IMR-90 (cell line): ENCODE results near the gene RHOT1. TPM values are rescaled to one million over a fixed set of nuclear protein-coding genes. Genes with fewer than 3 reads are reported as not detected.

ENCODE experiments used
- ATAC-seq: fragments of 200-7000 bp; cut with Tn5 transposase; 2 replicates; pipeline ENCODE4 v1.9.1; 2020; ENCODE audit warnings: low read depth, mild to moderate bottlenecking, moderate library complexity
- BruUV-seq: library from RNA; stranded (reverse); fragments of 400-500 nt; replicated peaks from 2 replicates; lab custom pipeline; 2021; lab: Mats Ljungman, UMichigan
- CTCF ChIA-PET: fragments of 300-600 bp; formaldehyde crosslinking; extraction: SDS; loops from one replicate; lab custom pipeline; 2021; ENCODE audit warnings: antibody characterized with exemption; lab: Yijun Ruan, JAX
- POLR2A ChIA-PET: fragments of 300-600 bp; sonication (Branson Sonifier 250); formaldehyde crosslinking; loops from one replicate; lab custom pipeline; 2022; ENCODE audit warnings: antibody characterized with exemption; ENCODE audit not compliant: unreplicated experiment; lab: Charles Lee
- DNase-seq: peaks from one replicate; pipeline ENCODE4 v3.0.0; 2013
- H2AFZ ChIP-seq: replicated peaks from 2 replicates; pipeline ENCODE3; 2013; ENCODE audit warnings: low read length, mild to moderate bottlenecking; ENCODE audit not compliant: poor library complexity
- H2AK5ac ChIP-seq: 2 replicates; pipeline ENCODE4 v1.6.1; 2013; ENCODE audit warnings: low read depth, low read length, inconsistent platforms
- H2AK9ac ChIP-seq: replicated peaks from 2 replicates; pipeline ENCODE3; 2013; ENCODE audit warnings: mild to moderate bottlenecking, low read depth, low read length, moderate library complexity; ENCODE audit not compliant: poor library complexity
- H2BK120ac ChIP-seq: 2 replicates; pipeline ENCODE4 v1.6.1; 2013; ENCODE audit warnings: low read depth, low read length, inconsistent platforms
- H2BK15ac ChIP-seq: 3 replicates; pipeline ENCODE4 v1.6.1; 2013; ENCODE audit warnings: low read depth, low read length, inconsistent platforms
- H2BK20ac ChIP-seq: 2 replicates; pipeline ENCODE4 v1.6.1; 2013; ENCODE audit warnings: low read depth, mild to moderate bottlenecking, inconsistent platforms, low read length, moderate library complexity
- H2BK5ac ChIP-seq: 2 replicates; pipeline ENCODE4 v1.6.1; 2013; ENCODE audit warnings: mild to moderate bottlenecking, low read depth, low read length, inconsistent platforms; ENCODE audit not compliant: poor library complexity, severe bottlenecking
- H3K14ac ChIP-seq: replicated peaks from 2 replicates; pipeline ENCODE4 v1.6.1; 2013; ENCODE audit warnings: low read depth, low read length, inconsistent platforms
- H3K18ac ChIP-seq: 2 replicates; pipeline ENCODE4 v1.6.1; 2013; ENCODE audit warnings: low read depth, low read length, control low read depth
- H3K23ac ChIP-seq: 2 replicates; pipeline ENCODE4 v1.6.1; 2013; ENCODE audit warnings: low read depth, low read length, inconsistent platforms
- H3K27ac ChIP-seq: 2 replicates; pipeline ENCODE4 v1.5.1; 2013; ENCODE audit warnings: mild to moderate bottlenecking, control low read depth, low read length; ENCODE audit not compliant: insufficient read depth
- H3K27me3 ChIP-seq: 2 replicates; pipeline ENCODE4 v1.6.1; 2013; ENCODE audit warnings: low read length; ENCODE audit not compliant: control insufficient read depth, insufficient read depth
- H3K36me3 ChIP-seq: 2 replicates; pipeline ENCODE4 v1.6.1; 2013; ENCODE audit warnings: low read length, mixed read lengths; ENCODE audit not compliant: control insufficient read depth, insufficient read depth
- H3K4ac ChIP-seq: 2 replicates; pipeline ENCODE4 v1.6.1; 2013; ENCODE audit warnings: low read depth, low read length, inconsistent platforms
- H3K4me1 ChIP-seq: 2 replicates; pipeline ENCODE4 v1.6.1; 2013; ENCODE audit warnings: low read length, mixed read lengths; ENCODE audit not compliant: control insufficient read depth, insufficient read depth
- H3K4me2 ChIP-seq: 2 replicates; pipeline ENCODE4 v1.6.1; 2013; ENCODE audit warnings: low read depth, mild to moderate bottlenecking, control low read depth, low read length, moderate library complexity
- H3K4me3 ChIP-seq: 2 replicates; pipeline ENCODE4 v1.5.1; 2013; ENCODE audit warnings: low read depth, mild to moderate bottlenecking, control low read depth, low read length, moderate library complexity; ENCODE audit not compliant: insufficient read depth
- H3K56ac ChIP-seq: 2 replicates; pipeline ENCODE4 v1.6.1; 2013; ENCODE audit warnings: low read length, inconsistent platforms; ENCODE audit not compliant: insufficient read depth; ENCODE audit errors: extremely low read depth
- H3K79me1 ChIP-seq, 2 experiments: 2 replicates each; pipeline ENCODE4 v1.6.1; 2013; ENCODE audit warnings: low read length in 2 of 2, inconsistent platforms in 1 of 2, low read depth in 1 of 2
- H3K9ac ChIP-seq: 2 replicates; pipeline ENCODE4 v1.6.1; 2013; ENCODE audit warnings: low read depth, low read length, control low read depth
- H3K9me1 ChIP-seq: 2 replicates; pipeline ENCODE4 v1.6.1; 2013; ENCODE audit warnings: low read length, inconsistent platforms; ENCODE audit not compliant: insufficient read depth
- H3K9me3 ChIP-seq: 2 replicates; pipeline ENCODE4 v1.6.1; 2013; ENCODE audit warnings: low read length; ENCODE audit not compliant: control insufficient read depth, insufficient read depth
- H4K20me1 ChIP-seq: 2 replicates; pipeline ENCODE4 v1.6.1; 2013; ENCODE audit warnings: low read length, inconsistent platforms; ENCODE audit not compliant: insufficient read depth
- H4K5ac ChIP-seq: 2 replicates; pipeline ENCODE4 v1.6.1; 2013; ENCODE audit warnings: mild to moderate bottlenecking, low read depth, low read length, control low read depth
- H4K8ac ChIP-seq, 2 experiments: 2 replicates each; pipeline ENCODE4 v1.6.1; 2013; ENCODE audit warnings: low read depth in 2 of 2, low read length in 2 of 2, control low read depth in 1 of 2, inconsistent platforms in 1 of 2
- H4K91ac ChIP-seq: 2 replicates; pipeline ENCODE4 v1.6.1; 2013; ENCODE audit warnings: low read depth, low read length, inconsistent platforms; ENCODE audit not compliant: insufficient read depth
- CEBPB ChIP-seq: IDR thresholded peaks from 2 replicates; pipeline ENCODE4 v1.6.1; 2012; ENCODE audit warnings: low read depth, low read length, improper control_type of control experiment
- FOS ChIP-seq: fragments of 150-350 bp; IDR thresholded peaks from 2 replicates; pipeline ENCODE4 v1.6.1; 2016; ENCODE audit warnings: low read depth, low read length
- RAD21 ChIP-seq: IDR thresholded peaks from 2 replicates; pipeline ENCODE4 v1.6.1; 2012; ENCODE audit warnings: low read length, improper control_type of control experiment
- WGBS, 2 experiments: methylation state at CpG; one replicate each; pipeline versions ENCODE4 v1.1.5 to v1.1.7; 2013; ENCODE audit warnings: missing lambda C conversion rate in 2 of 2; ENCODE audit not compliant: insufficient read length in 1 of 2; ENCODE audit errors: extremely low coverage in 2 of 2; 5-methylcytosine and 5-hydroxymethylcytosine counted together
- dilution Hi-C: fragments of 300-500 bp; cut with HindIII; formaldehyde crosslinking; loops from one replicate; pipeline ENCODE4 v1.14.3; 2018; ENCODE audit warnings: low sequenced_read_pairs; ENCODE audit not compliant: unreplicated experiment
- in situ Hi-C: fragments of 300-500 bp; cut with MboI; formaldehyde crosslinking; loops from 3 replicates; pipeline ENCODE4 v1.14.3; 2019; ENCODE audit warnings: low sequenced_read_pairs, inconsistent platforms, mixed read lengths
- intact Hi-C: fragments of 100-400 bp; cut with micrococcal nuclease; formaldehyde crosslinking; loops from 2 replicates; pipeline ENCODE4 v1.10.0; 2022
- polyA plus RNA-seq, 3 experiments: library from polyadenylated mRNA; depleted of rRNA; stranded (reverse); fragments of >200 nt; gene quantifications; 2 replicates each; pipeline ENCODE4 v1.2.3, GENCODE V29; 2012; ENCODE audit warnings: low replicate concordance in 1 of 3
- total RNA-seq: library from RNA; depleted of rRNA; stranded (reverse); fragments of >200 nt; gene quantifications from 2 replicates; pipeline ENCODE4 v1.2.3, GENCODE V29; 2012

RHOT1 gene
- total and polyA plus RNA-seq, 2 of the 4 experiments (the other 2 are of a cell fraction) = 27.4 to 27.6 TPM

DNA sequence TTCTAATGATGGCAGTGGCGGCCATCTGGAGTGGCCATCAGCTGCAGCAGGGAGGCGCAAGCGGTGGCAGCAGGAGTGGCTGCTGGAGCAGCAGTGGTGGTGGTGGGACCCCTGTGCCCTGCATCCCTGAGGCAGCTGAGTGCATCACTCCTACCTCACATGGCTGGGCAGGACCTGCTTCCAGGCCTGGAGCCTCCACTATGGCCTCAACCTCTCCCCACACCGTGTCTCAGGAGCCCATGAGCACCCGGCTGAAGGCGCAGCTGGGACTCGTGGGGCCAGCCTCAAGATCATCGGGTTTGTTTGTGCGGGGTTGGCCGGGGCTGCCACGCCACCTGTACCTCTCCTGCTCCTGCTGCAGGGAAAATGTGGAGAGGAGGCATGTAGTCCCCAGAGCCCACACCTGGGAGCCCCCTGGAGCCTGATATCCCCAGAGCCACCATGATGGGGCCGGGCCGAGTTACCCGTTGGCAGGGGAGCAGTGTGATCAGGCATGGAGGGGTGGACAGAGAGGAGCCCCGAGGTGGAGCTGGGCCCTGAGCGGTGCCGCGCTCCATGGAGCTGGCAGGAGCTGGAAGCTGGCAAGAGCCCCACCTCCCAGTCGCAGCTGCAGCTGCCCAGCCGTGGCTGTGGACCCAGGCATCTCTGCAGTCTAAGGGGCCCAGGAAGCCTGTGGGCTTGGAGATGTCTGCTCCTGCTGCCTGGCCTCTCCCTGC, 16.7 kb downstream of the RHOT1 start:
- DNase-seq = no peak
- dilution Hi-C loops = no loop called here

More for the DNA sequence above, 16.7 kb downstream of the RHOT1 start:
- H2BK5ac ChIP-seq = no peak overlapping the region
- peak overlapping the region; percentile 59 for H2AFZ ChIP-seq
- H4K20me1 ChIP-seq = peaks cover 29% of the 10 kb centered on the region; the same call in 1 of the 2 replicates
- H3K27ac ChIP-seq = no peak overlapping the region
- peaks cover 18 to 74% of the 10 kb centered on the region in 2 experiments; a peak in 3 of 4 replicates for H3K79me1 ChIP-seq
- no peaks in the 10 kb centered on the region for H3K27me3 ChIP-seq
- WGBS, 2 experiments = 90% methylated on average over 4 of the region's 20 CpGs; no CpG with 5 or more reads in 1 of the 2 experiments
- ChIA-PET CTCF (no interaction called here), POLR2A (interaction anchor here (0.5 to 0.6 kb wide), 2 partner anchors 139 to 275 kb away, joined by 3 to 4 read pairs; no protein-coding TSS in a partner anchor)
- no peak overlapping the region for H4K91ac ChIP-seq
- H3K4me1 ChIP-seq = peaks cover 12% of the 10 kb centered on the region
- no peak overlapping the region for H3K56ac ChIP-seq
- H3K23ac ChIP-seq = no peak overlapping the region
- intact Hi-C loops (no loop called here), in situ Hi-C loops (no loop called here)
- peaks cover 10% of the 10 kb centered on the region for H3K36me3 ChIP-seq
- H3K9me3 ChIP-seq = no peaks in the 10 kb centered on the region
- H4K5ac ChIP-seq = no peak overlapping the region
- no peak overlapping the region for H3K9ac ChIP-seq
- BruUV-seq = no TSS peak
- H2BK20ac ChIP-seq = no peak overlapping the region
- H4K8ac ChIP-seq = no peak overlapping the region
- H3K9me1 ChIP-seq = peaks cover 16% of the 10 kb centered on the region
- H3K4me3 ChIP-seq = no peak overlapping the region
- H3K14ac ChIP-seq = no peak overlapping the region
- no peak overlapping the region for H2BK120ac ChIP-seq
- H2AK9ac ChIP-seq = peak overlapping the region; percentile 58
- H3K4ac ChIP-seq = no peak overlapping the region
- no peak overlapping the region for H2BK15ac ChIP-seq
- TF ChIP-seq RAD21 (no peak), FOS (no peak), CEBPB (no peak)
- ATAC-seq = no peak
- H3K4me2 ChIP-seq = no peak overlapping the region
- H2AK5ac ChIP-seq = 0 out of 2 replicates have a peak overlapping the region, but pooled peaks have one; percentile 14
- H3K18ac ChIP-seq = no peak overlapping the region
